Activated T-cell treated with anti-CD3 and anti-CD28 coated beads, Interleukin-2, amount 50 U/mL, for 1 hour (primary cell): ENCODE data around the gene PRKG1.

Source experiments
- DNase-seq: peaks from one replicate; pipeline ENCODE4 v3.0.0-alpha.2; 2020

Gene PRKG1

GRCh38 chr10:52346394-52347326, 1272.4 kb downstream of the PRKG1 start:
- no peak for DNase-seq

GRCh38 chr10:52347327-52347667, 1273.0 kb downstream of the PRKG1 start:
- no peak for DNase-seq
